CD4-positive, alpha-beta T cell (primary cell): Measurements from ENCODE around the gene ANKRD45. TPM values are rescaled to one million over a fixed set of nuclear protein-coding genes. Genes with fewer than 3 reads are reported as not detected.
"Not testable (repeated sequence)": the region's sequence is repeated elsewhere in the genome, so short reads cannot be mapped to it uniquely, and the experiment has no call there.

Experiments
- ATAC-seq: fragments of 200-7000 bp; cut with Tn5 transposase; one replicate; pipeline ENCODE4 v1.10.0; 2022; ENCODE audit warnings: mild to moderate bottlenecking; ENCODE audit not compliant: poor library complexity
- CTCF ChIA-PET: fragments of 350-600 bp; sonication (Branson Sonifier 250); formaldehyde crosslinking; loops from one replicate; lab custom pipeline; 2021; ENCODE audit warnings: antibody characterized with exemption, inconsistent platforms; lab: Charles Lee
- POLR2A ChIA-PET: fragments of 350-600 bp; sonication (Branson Sonifier 250); formaldehyde crosslinking; loops from one replicate; lab custom pipeline; 2021; ENCODE audit warnings: antibody characterized with exemption, inconsistent platforms; lab: Charles Lee
- DNase-seq, 14 experiments: peaks; one replicate each; pipeline ENCODE4 v3.0.0-alpha.2; 2013 to 2020; ENCODE audit warnings: mixed read lengths in 2 of 14
- H3K27ac ChIP-seq, 2 donors: one replicate each; pipeline versions ENCODE4 v1.5.1 to v1.7.0; 2013; ENCODE audit warnings: low read length in 2 of 2, low read depth in 1 of 2, mild to moderate bottlenecking in 1 of 2
- H3K27me3 ChIP-seq, 2 experiments: 1 replicate in 1 of 2; 2 replicates in 1 of 2; pipeline versions ENCODE4 v1.6.1 to v1.7.0; 2013; ENCODE audit warnings: low read length in 2 of 2, control low read depth in 1 of 2, mild to moderate bottlenecking in 1 of 2, moderate library complexity in 1 of 2; ENCODE audit not compliant: insufficient read depth in 2 of 2, control insufficient read depth in 1 of 2
- H3K36me3 ChIP-seq: one replicate; pipeline ENCODE4 v1.6.1; 2013; ENCODE audit warnings: low read length, control low read depth; ENCODE audit not compliant: insufficient read depth
- H3K4me1 ChIP-seq: one replicate; pipeline ENCODE4 v1.6.1; 2013; ENCODE audit warnings: low read length, control low read depth; ENCODE audit not compliant: insufficient read depth
- H3K4me3 ChIP-seq: one replicate; pipeline ENCODE4 v1.5.1; 2013; ENCODE audit warnings: mild to moderate bottlenecking, low read length, moderate library complexity
- H3K9me3 ChIP-seq, 2 experiments: 1 replicate in 1 of 2; 2 replicates in 1 of 2; pipeline versions ENCODE4 v1.6.1 to v1.7.0; 2013; ENCODE audit warnings: low read length in 2 of 2, mild to moderate bottlenecking in 2 of 2, control low read depth in 1 of 2, moderate library complexity in 1 of 2; ENCODE audit not compliant: control insufficient read depth in 1 of 2, insufficient read depth in 1 of 2
- H3K27ac Mint-ChIP-seq: one replicate; pipeline ENCODE4 v1.8.0; 2020; ENCODE audit warnings: mixed read lengths
- H3K27me3 Mint-ChIP-seq: one replicate; pipeline ENCODE4 v1.8.0; 2021; ENCODE audit warnings: mixed read lengths
- H3K36me3 Mint-ChIP-seq: one replicate; pipeline ENCODE4 v1.8.0; 2021; ENCODE audit warnings: low read depth, mixed read lengths
- H3K4me1 Mint-ChIP-seq: one replicate; pipeline ENCODE4 v1.8.0; 2021; ENCODE audit warnings: low read depth, mixed read lengths
- H3K4me3 Mint-ChIP-seq: one replicate; pipeline ENCODE4 v1.8.0; 2020; ENCODE audit warnings: mild to moderate bottlenecking, mixed read lengths
- H3K9me3 Mint-ChIP-seq: one replicate; pipeline ENCODE4 v1.8.0; 2020; ENCODE audit warnings: mixed read lengths
- intact Hi-C, 2 experiments: fragments of 100-400 bp; cut with DNase I in 1 of 2; cut with micrococcal nuclease in 1 of 2; formaldehyde crosslinking; loops; one replicate each; pipeline versions ENCODE4 v1.15.1 to v1.9.0; 2023 to 2025; cut with DNase I, micrococcal nuclease
- total RNA-seq, 174 experiments: library from RNA in 2 of 174; stranded (reverse) in 2 of 174; gene quantifications; one replicate each; pipeline ENCODE4 v1.2.3 and lab custom pipeline; 2021 to 2026
- TF ChIP-seq, protein P1 (sequence below): fragments of 200-600 bp; IDR thresholded peaks from one replicate; pipeline ENCODE4 v1.8.0; 2022; ENCODE audit warnings: antibody characterized with exemption, mild to moderate bottlenecking

The ANKRD45 gene
- total RNA-seq, 2 experiments from 2014 or later = not detected

DNA sequence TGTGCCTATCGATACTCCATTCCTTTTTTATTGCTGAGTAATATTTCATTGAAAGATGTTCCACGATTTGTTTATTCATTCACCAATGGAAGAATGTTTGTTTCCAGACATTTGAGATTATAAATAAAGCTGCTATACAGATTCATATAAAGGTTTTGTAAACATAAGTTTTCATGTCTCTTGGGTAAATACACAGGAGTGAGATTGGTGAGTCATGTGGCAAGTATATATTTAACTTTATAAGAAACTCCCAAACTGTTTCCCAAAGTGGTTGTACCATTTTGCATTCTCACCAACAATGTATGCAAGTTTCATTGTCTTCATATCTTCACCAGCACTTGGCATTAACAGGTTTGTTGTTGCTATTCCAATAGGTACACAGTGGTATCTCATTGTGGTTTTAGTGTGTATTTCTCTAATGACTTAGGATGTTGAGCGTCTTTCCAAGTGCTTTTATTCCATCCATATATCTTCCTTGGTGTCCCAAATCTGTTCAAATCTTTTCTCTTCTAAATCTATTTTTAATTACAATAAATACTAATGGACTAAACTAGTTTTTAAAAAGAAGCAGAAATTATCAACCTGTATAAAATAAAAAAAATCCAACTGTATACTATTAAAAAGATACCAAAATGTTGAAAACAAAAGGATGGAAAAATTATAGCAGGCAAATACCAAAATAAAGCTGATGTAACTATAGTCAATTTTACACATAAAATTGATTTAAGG, 73.4 kb downstream of the ANKRD45 start:
- ChIA-PET CTCF (no interaction called here), POLR2A (no interaction called here)
- intact Hi-C loops = no loop called here
- Mint-ChIP-seq H3K4me1 (no peaks in the 10 kb centered on the region), H3K4me3 (no peak overlapping the region), H3K36me3 (no peaks in the 10 kb centered on the region), H3K9me3 (peaks cover 4% of the 10 kb centered on the region), H3K27ac (no peak overlapping the region), H3K27me3 (peaks cover 8% of the 10 kb centered on the region)
- Histone ChIP-seq H3K4me1 (no peaks in the 10 kb centered on the region), H3K36me3 (no peaks in the 10 kb centered on the region), H3K27me3 (peaks cover 2 to 6% of the 10 kb centered on the region in 2 experiments), H3K4me3 (no peak overlapping the region), H3K9me3 (peaks cover 0 to 5% of the 10 kb centered on the region in 2 experiments), H3K27ac (no peak overlapping the region)
- ATAC-seq = no peak
- TF ChIP-seq, protein P1, sequence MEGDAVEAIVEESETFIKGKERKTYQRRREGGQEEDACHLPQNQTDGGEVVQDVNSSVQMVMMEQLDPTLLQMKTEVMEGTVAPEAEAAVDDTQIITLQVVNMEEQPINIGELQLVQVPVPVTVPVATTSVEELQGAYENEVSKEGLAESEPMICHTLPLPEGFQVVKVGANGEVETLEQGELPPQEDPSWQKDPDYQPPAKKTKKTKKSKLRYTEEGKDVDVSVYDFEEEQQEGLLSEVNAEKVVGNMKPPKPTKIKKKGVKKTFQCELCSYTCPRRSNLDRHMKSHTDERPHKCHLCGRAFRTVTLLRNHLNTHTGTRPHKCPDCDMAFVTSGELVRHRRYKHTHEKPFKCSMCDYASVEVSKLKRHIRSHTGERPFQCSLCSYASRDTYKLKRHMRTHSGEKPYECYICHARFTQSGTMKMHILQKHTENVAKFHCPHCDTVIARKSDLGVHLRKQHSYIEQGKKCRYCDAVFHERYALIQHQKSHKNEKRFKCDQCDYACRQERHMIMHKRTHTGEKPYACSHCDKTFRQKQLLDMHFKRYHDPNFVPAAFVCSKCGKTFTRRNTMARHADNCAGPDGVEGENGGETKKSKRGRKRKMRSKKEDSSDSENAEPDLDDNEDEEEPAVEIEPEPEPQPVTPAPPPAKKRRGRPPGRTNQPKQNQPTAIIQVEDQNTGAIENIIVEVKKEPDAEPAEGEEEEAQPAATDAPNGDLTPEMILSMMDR = no peak
- DNase-seq = no peak

GRCh38 chr1:173591138-173591537, 78.5 kb downstream of the ANKRD45 start:
- POLR2A ChIA-PET, H3K9me3 ChIP-seq, H3K9me3 Mint-ChIP-seq, DNase-seq, H3K27ac Mint-ChIP-seq, H3K36me3 ChIP-seq, H3K4me1 Mint-ChIP-seq, ATAC-seq, H3K27me3 ChIP-seq, H3K36me3 Mint-ChIP-seq, H3K4me3 ChIP-seq, H3K27ac ChIP-seq, CTCF ChIA-PET, H3K4me3 Mint-ChIP-seq, intact Hi-C loops, H3K27me3 Mint-ChIP-seq, H3K4me1 ChIP-seq: not testable (repeated sequence)

DNA sequence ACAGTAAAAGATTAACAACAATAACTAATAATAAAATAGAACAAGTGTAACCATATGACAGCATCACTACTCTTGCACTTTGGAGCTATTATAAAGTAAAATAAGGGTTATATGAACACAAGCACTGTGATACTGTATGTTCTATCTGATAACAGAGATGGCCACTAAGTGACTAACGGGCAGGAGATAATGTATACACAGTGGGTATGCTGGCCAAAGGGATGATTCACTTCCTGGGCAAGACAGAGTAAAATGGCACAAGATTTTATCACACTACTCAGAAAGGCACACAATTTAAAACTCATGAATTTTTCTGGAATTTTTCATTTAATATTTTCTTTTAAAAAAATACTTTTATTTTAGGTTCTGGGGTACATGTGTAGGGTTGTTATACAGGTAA, 79.1 kb downstream of the ANKRD45 start:
- Histone ChIP-seq H3K36me3 (no peaks in the 10 kb centered on the region), H3K9me3 (no peaks in the 10 kb centered on the region), H3K27ac (no peak overlapping the region), H3K4me3 (no peak overlapping the region), H3K4me1 (no peaks in the 10 kb centered on the region), H3K27me3 (no peaks in the 10 kb centered on the region)
- peaks cover 2% of the 10 kb centered on the region for H3K9me3 Mint-ChIP-seq
- ChIA-PET CTCF (no interaction called here), POLR2A (no interaction called here)
- TF ChIP-seq, protein P1 = no peak
- intact Hi-C loops = no loop called here
- no peaks in the 10 kb centered on the region for H3K27me3 Mint-ChIP-seq
- H3K36me3 Mint-ChIP-seq = no peaks in the 10 kb centered on the region
- ATAC-seq (no peak), DNase-seq (no peak)
- no peak overlapping the region for H3K4me3 Mint-ChIP-seq
- H3K27ac Mint-ChIP-seq = no peak overlapping the region
- no peaks in the 10 kb centered on the region for H3K4me1 Mint-ChIP-seq
